ENCODE results near the gene SLC1A5.

DNA sequence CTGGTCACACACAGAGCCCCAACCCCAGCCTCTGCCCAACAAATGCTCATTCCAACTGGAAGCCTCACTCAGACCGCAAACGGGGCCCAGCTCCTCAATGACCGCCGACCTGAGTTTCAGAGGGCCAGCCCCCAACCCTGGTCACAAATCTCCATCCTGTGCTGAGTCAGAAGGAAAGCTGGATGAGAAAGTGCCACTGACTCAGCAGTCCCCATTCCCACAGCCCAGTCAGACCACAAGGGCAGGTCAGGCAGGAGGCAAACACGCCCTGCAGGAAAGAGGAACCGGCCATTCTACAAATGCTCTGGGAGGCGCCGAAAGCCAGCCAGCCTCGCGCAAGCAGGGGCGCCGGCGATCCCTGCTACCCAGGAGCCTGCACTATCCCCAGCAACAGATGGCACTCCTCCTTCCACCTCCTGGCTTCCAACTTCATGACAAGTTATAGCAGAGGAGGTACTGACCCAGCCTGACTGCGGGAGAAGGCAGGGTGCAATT is 57.3 kb downstream of the SLC1A5 start:
- TF ChIP-seq POLR2A (IDR thresholded peaks at IDR 0.05) (no peak), CTCF (IDR thresholded peaks at IDR 0.05) (no peak)
